Stimulated activated CD4-positive, alpha-beta T cell treated with anti-CD3 and anti-CD28 coated beads, TNF-alpha, amount 100 ng/mL, for 1 hour (primary cell): ENCODE results near the gene UNC5A.

Experiments
- DNase-seq, 3 donors: peaks; one replicate each; pipeline ENCODE4 v3.0.0-alpha.2; 2020; ENCODE audit warnings: low read depth in 3 of 3, low spot score in 1 of 3

Gene UNC5A

GRCh38 chr5:176877793-176878331 lies 67.5 kb downstream of the UNC5A start:
- DNase-seq = no peak

GRCh38 chr5:176878463-176878862 lies 68.1 kb downstream of the UNC5A start:
- no peak for DNase-seq

- DNase-seq = no peak
Measured at GRCh38 chr5:176878906-176879662, 68.7 kb downstream of the UNC5A start.

GRCh38 chr5:176879663-176880361 lies 69.5 kb downstream of the UNC5A start:
- no peak for DNase-seq

GRCh38 chr5:176880366-176881020 lies 70.1 kb downstream of the UNC5A start:
- DNase-seq = no peak

- no peak for DNase-seq
Measured at GRCh38 chr5:176881021-176881749, 70.8 kb downstream of the UNC5A start.

GRCh38 chr5:176881816-176882566 lies 71.6 kb downstream of the UNC5A start:
- DNase-seq = no peak

GRCh38 chr5:176882567-176882903 lies 72.2 kb downstream of the UNC5A start:
- DNase-seq = no peak

- no peak for DNase-seq
Measured at GRCh38 chr5:176883700-176884570, 73.6 kb downstream of the UNC5A start.

GRCh38 chr5:176884571-176884890 lies 74.2 kb downstream of the UNC5A start:
- DNase-seq = no peak

- no peak for DNase-seq
Measured at GRCh38 chr5:176886336-176887251, 76.2 kb downstream of the UNC5A start.

- DNase-seq = no peak
Measured at GRCh38 chr5:176887252-176887849, 77.0 kb downstream of the UNC5A start.

GRCh38 chr5:176888016-176888864 lies 77.9 kb downstream of the UNC5A start:
- DNase-seq = no peak

GRCh38 chr5:176888865-176889165 lies 78.5 kb downstream of the UNC5A start:
- no peak for DNase-seq

GRCh38 chr5:176889321-176890280 lies 79.2 kb downstream of the UNC5A start:
- no peak for DNase-seq
